ENCODE results near the gene TUBA4B.
A peak's percentile ranks its signal among the peaks of the same experiment; 100 is the strongest.
"Not testable (repeated sequence)": the region's sequence is repeated elsewhere in the genome, so short reads cannot be mapped to it uniquely, and the experiment has no call there.

Gene TUBA4B

DNA sequence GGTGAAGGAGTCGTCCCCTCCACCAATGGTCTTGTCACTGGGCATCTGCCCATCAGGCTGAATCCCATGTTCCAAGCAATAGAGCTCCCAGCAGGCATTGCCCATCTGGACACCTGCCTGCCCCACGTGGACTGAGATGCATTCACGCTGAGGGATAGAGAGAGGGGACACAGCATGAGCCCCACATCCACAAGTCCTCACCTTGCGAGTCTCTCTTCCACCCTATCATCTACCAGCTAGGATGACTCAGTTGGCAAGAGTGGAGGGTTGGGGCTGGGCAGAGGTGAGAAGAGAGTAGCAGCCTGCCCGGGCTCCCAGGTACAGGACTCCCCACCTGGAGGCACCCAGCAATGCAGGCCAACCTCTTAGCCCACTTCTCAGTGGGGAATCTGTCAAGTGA lies 959 bp upstream of the TUBA4B start:
- H3K9me3 Mint-ChIP-seq: no peaks in the 10 kb centered on the region
- no peaks in the 10 kb centered on the region for H3K27me3 Mint-ChIP-seq
- H3K4me1 Mint-ChIP-seq: peaks cover 78% of the 10 kb centered on the region
- peak overlapping the region in 1 of 2 donors; percentile 8 for H3K27ac Mint-ChIP-seq
- ATAC-seq: peak; percentile 3
- H3K4me3 Mint-ChIP-seq: peak overlapping the region; percentile 71 to 84
- DNase-seq: peak; percentile 27 to 52

DNA sequence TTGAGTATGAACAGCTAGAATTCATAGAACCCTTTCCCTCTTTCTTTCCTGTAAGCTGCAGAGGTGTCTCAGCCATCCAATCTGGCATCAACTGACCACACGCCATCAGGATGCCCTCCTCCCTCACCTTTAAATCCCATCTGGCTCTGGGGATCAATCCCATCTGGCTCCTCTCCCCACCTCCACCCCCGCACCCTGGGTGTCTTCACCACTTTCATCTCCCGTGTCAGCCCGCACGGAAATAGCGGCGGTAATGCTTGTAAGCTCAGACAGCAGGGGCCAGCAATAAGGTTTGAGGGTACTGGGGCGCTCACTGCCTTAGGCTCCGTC lies 508 bp upstream of the TUBA4B start:
- Mint-ChIP-seq H3K27me3 (no peaks in the 10 kb centered on the region), H3K4me1 (peaks cover 73% of the 10 kb centered on the region), H3K27ac (peak overlapping the region; percentile 95 to 97), H3K9me3 (no peaks in the 10 kb centered on the region), H3K4me3 (peak overlapping the region; percentile 71 to 84)
- DNase-seq (no peak), ATAC-seq (peak; percentile 0)

DNA sequence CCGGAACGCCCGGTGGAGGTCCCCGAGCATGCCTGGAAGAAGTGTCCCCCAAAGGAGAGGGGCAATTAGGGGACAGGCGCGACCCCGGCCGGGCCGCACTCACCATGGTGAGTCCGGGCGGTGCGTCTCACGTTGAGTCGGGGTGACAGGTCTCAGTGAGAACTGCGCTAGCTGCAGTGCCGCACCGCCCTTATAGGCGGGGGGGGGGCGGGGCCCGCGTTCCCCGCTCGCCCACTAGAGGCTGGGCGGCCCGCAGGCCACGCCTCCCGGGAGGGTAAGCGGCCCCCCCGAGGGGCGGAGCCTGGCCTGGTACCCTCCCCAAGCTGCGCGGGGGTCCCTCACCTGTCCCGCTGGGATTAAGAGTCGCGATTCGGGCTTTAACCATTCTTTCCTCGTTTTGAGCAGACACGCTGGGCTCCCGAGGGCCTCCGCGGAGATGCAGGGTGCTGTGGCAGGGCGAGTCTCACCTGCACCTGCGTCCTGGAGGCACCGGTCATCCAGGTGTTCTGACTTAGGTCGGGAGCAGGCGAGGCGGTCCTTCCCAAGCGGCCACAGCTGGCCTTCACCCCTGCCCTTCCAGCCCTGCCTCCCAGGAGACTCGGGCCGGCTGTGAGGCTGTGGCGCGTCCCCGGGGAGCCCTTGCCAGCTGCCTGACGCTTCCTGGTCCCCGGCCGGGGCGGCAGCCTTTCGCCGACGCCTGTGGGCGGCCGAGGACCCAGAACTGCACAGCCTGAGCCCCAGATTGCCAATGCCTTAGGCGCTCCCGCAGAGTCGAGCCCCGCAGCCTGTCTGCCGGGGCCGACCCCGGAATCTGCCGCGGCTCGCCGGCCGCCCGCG lies 928 bp downstream of the TUBA4B start, which contains the start of gene TUBA4A:
Gene TUBA4A, minus strand, starts transcription at position 166 of the 837 bp plus-strand sequence. Its CDS starts 60 bp downstream, at position 106.
- H3K9me3 Mint-ChIP-seq: no peaks in the 10 kb centered on the region
- H3K27me3 Mint-ChIP-seq: no peaks in the 10 kb centered on the region
- peak within 1 kb of the TSS; percentile 95 to 97 for H3K27ac Mint-ChIP-seq
- ATAC-seq (peak; percentile 80), DNase-seq (peak; percentile 89 to 90)
- H3K4me1 Mint-ChIP-seq: peaks cover 59% of the 10 kb centered on the region
- peak within 1 kb of the TSS; percentile 71 to 84 for H3K4me3 Mint-ChIP-seq

DNA sequence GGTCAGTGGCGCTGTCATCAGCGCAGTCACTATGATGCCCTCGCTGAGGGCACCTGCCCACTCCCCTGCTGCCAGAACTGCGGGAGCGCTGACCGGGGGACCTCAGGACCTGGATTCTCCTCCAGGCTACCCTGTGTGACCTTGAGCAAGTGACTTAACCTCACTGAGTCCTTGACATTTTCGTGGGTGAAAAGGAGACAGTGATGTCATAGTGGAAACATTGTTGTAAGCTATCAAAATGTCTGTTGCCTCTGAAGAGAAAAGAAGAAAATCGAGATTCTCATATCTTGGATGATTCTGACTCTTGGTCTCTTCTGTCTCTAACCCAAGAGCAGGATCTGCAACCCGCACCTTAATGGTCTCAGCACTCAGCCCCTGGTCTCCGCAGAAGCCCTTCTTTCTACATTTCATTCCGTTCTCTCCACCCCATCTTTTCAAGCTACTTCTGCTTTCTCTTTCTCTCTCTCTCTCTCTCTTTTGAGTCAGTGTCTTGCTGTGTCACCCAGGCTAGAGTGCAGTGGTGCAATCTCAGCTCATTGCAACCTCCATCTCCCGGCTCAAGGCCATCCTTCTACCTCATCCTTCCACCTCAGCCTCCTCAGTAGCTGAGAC lies 1.7 kb downstream of the TUBA4B start:
- ATAC-seq (peak; percentile 56), DNase-seq (peak in 1 of 2 donors; percentile 57)
- Mint-ChIP-seq H3K4me1 (peaks cover 52% of the 10 kb centered on the region), H3K27ac (peak overlapping the region; percentile 93 to 95), H3K4me3 (peak overlapping the region; percentile 71 to 84), H3K9me3 (no peaks in the 10 kb centered on the region), H3K27me3 (no peaks in the 10 kb centered on the region)

DNA sequence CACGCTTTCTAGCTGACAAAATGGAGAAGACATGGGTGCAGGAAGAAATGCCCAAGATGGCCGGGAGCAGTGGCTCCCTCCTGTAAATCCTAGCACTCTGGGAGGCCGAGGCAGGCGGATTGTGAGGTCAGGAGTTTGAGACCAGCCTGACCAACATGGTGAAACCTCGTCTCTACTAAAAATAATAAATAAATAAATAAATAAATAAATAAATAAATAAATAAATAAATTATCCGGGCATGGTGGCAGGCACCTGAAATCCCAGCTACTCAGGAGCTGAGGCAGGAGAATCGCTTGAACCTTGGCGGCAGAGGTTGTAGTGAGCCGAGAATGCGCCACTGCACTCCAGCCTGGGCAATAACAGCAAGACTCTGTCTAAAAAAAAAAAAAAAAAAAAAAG lies 5.9 kb downstream of the TUBA4B start:
- not testable (repeated sequence) for H3K27ac Mint-ChIP-seq

DNA sequence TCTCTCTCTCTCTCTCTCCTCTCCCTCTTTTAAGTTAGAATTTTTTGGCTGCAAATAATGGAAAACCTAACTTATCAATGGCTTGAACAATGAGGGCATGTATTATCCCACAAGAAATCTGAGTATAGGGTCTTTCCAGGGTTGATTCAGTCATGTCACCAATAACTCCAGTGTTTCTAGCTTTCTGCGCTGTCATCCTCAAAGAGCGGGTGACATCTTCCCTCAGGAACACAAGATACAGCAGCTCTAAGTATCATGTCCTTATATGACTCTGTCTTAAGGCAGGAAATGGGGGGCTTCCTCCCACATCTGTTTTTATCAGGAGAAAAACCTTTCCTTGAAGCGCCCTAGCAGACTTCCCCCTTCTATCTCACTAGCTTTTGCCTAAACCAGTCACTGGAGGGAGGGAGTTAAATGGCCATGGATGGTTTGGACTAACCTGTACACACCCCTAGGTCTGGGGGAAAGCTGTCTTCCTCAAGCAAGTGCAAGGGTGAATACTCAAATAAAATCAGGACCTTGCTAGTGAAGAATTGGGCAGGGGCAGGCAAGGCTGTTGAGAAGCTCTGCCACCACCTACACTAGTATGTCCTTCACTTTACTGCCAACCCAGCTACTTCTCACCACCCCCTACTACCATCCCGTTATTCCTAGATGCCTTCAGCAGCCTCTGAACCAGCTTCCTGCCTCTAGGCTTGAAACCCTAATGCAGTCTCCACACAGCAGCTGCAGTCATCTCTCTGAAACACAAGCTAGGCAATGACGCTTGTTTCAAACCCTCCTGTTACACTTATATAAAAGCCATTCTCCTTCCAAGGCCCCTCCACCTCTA lies 8.2 kb downstream of the TUBA4B start:
- Mint-ChIP-seq H3K4me3 (no peak overlapping the region), H3K4me1 (peaks cover 21% of the 10 kb centered on the region), H3K9me3 (no peaks in the 10 kb centered on the region), H3K27me3 (no peaks in the 10 kb centered on the region), H3K27ac (peak overlapping the region in 1 of 2 donors; percentile 64)
- ATAC-seq (peak; percentile 43), DNase-seq (no peak)

More for the DNA sequence above, 5.9 kb downstream of the TUBA4B start:
- H3K27me3 Mint-ChIP-seq, ATAC-seq, H3K9me3 Mint-ChIP-seq, DNase-seq, H3K4me3 Mint-ChIP-seq: not testable (repeated sequence)
- H3K4me1 Mint-ChIP-seq: peaks cover 37% of the 10 kb centered on the region

DNA sequence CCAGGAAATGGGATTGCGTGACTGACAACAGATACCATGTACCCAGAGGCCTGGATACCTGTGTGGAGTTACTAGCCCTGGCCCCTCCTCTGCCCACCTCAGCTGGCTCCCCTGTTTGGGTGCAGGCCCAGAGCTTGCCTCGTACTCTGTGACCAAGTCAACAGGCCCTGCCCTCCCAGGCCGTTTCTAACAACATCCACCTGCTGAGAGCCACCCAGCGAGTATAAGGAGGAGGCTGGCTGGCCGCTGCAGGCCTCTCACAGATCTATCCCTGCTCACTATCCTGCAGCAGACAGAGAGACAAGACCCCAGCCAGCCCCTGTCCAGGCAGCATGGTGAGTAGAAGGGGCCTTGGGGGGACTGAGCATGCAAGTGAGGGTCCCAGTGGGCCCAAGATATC lies 13.2 kb downstream of the TUBA4B start:
- Mint-ChIP-seq H3K27ac (peak overlapping the region in 1 of 2 donors; percentile 22), H3K27me3 (no peaks in the 10 kb centered on the region), H3K4me3 (no peak overlapping the region), H3K4me1 (peaks cover 8% of the 10 kb centered on the region), H3K9me3 (no peaks in the 10 kb centered on the region)
- no peak for DNase-seq
- no peak for ATAC-seq

DNA sequence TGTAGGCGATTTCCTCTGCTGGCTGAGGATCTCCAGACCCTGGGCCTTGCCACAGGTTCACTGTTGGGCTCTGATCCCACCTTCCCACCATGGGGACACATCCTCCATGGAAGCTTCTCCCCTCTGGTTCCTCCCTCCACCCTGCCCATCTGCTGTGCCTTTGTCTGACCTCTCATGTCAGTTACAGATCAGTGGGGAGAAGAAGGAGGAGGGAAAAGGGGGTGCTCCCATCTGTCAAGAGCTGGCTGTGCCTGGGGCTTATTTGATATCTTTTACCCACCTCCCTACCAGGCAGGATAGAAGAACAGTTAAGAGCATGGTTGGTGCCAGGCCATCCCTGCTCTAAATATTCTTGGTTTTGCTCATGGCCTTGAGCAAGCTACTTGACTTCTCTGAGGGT lies 13.8 kb downstream of the TUBA4B start:
- no peak for ATAC-seq
- no peak for DNase-seq

DNA sequence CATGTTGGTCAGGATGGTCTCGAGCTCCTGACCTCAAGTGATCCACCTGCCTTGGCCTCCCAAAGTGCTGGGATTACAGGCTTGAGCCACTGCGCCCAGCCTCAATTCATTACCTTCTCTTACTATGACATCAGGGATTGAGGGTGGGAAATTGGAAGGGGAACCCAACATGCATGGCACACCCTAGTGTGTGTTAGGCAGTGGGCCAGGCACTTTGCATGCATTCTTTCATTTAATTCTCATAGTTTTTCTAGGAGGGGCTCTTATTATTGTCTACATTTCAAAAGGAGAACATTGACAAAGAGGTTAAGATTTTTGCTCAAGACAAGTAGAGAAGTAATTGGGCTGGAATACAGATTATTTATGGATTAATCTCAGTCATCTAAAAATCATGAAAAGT lies 15.3 kb downstream of the TUBA4B start:
- Mint-ChIP-seq H3K27me3 (no peaks in the 10 kb centered on the region), H3K9me3 (no peaks in the 10 kb centered on the region), H3K4me1 (no peaks in the 10 kb centered on the region)

More for the DNA sequence above, 13.8 kb downstream of the TUBA4B start:
- Mint-ChIP-seq H3K27me3 (no peaks in the 10 kb centered on the region), H3K4me1 (peaks cover 2% of the 10 kb centered on the region), H3K4me3 (no peak overlapping the region), H3K27ac (no peak overlapping the region), H3K9me3 (no peaks in the 10 kb centered on the region)

DNA sequence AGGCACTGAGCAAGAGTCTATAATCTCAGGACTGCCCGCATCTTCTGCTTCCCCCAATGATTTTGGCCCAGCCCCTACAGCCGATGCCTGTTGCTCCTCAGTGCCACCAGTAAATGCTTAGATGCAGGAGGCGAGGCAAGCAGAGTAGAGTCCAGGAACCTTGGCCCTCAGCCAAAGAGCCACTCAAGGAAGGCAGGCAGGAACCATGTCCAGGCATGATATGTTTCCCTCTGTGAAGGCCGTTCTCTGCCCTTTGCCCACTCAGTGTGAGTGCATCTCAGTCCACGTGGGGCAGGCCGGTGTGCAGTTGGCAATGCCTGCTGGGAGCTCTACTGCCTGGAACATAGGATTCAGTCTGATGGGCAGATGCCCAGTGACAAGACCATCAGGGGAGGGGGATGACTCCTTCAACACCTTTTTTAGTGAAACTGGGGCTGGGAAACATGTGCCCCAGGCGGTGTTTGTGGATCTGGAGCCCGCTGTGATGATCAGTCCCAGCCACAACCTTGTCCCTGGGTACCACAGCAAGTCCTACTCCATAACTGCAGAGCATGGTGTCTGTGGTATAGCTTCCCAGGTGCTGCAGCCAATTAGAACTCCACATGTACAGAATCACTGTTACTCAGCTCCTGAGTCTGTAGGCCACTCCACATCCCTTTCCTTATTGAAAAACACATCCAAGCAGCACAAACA lies 16.5 kb downstream of the TUBA4B start:
- Mint-ChIP-seq H3K4me3 (no peak overlapping the region), H3K27ac (no peak overlapping the region), H3K4me1 (peaks cover 7% of the 10 kb centered on the region), H3K27me3 (no peaks in the 10 kb centered on the region), H3K9me3 (no peaks in the 10 kb centered on the region)
- ATAC-seq (no peak), DNase-seq (no peak)

More for the DNA sequence above, 15.3 kb downstream of the TUBA4B start:
- DNase-seq (no peak), ATAC-seq (no peak)
- H3K4me3 Mint-ChIP-seq: no peak overlapping the region
- H3K27ac Mint-ChIP-seq: peak overlapping the region in 1 of 2 donors; percentile 46

DNA sequence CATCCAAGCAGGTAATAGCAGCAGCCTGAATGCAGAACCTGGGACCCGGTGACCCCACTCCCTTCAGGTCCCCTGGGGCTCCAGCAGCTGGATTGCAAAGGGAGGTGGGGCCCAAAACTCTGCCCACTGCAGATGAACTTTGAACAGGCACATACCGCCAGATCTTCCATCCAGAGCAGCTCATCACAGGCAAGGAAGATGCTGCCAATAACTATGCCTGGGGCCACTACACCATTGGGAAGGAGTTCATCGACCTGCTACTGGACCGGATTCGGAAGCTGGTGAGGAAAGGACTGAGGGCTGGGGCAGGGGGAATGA lies 17.0 kb downstream of the TUBA4B start:
- Mint-ChIP-seq H3K27me3 (no peaks in the 10 kb centered on the region), H3K9me3 (no peaks in the 10 kb centered on the region), H3K4me3 (no peak overlapping the region), H3K27ac (no peak overlapping the region), H3K4me1 (peaks cover 7% of the 10 kb centered on the region)
- ATAC-seq: no peak
- no peak for DNase-seq

DNA sequence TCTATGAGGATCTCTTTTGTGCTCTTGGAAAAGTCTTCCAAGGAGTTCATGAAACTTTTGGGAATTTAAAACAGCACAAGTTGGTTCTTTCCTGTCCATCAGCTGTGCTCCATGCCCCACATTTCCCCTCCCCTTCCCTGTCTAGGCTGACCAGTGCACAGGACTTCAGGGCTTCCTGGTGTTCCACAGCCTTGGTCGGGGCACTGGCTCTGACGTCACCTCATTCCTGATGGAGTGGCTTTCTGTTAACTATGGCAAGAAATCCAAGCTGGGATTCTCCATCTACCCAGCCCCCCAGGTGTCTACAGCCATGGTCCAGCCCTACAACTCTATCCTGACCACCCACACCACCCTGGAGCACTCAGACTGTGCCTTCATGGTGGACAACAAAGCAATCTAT lies 18.0 kb downstream of the TUBA4B start:
- no peak for ATAC-seq
- Mint-ChIP-seq H3K4me1 (peaks cover 7% of the 10 kb centered on the region), H3K27me3 (no peaks in the 10 kb centered on the region), H3K27ac (no peak overlapping the region), H3K9me3 (no peaks in the 10 kb centered on the region), H3K4me3 (no peak overlapping the region)
- DNase-seq: no peak

DNA sequence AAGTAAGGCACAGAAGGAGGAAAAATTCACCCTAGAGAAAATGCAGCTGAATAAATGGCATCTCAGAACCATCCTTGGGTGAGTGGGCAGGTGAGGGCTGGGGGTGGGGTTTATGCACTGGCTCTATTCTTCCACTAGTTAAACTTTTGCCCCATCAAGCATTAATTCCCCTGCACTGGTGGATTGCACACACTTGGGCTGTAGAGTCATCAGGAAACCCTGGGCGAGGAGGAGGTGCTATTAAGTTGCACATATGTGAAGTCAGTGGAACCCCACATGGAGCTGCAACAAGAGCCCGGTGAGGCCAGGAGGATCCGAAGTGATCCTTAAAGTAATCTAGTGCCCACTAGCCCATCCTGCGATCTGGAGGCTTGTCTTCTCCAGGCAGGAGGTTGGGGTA lies 19.3 kb downstream of the TUBA4B start:
- Mint-ChIP-seq H3K4me1 (peaks cover 11% of the 10 kb centered on the region), H3K27ac (no peak overlapping the region), H3K9me3 (no peaks in the 10 kb centered on the region), H3K27me3 (no peaks in the 10 kb centered on the region), H3K4me3 (no peak overlapping the region)
- DNase-seq: no peak
- no peak for ATAC-seq

DNA sequence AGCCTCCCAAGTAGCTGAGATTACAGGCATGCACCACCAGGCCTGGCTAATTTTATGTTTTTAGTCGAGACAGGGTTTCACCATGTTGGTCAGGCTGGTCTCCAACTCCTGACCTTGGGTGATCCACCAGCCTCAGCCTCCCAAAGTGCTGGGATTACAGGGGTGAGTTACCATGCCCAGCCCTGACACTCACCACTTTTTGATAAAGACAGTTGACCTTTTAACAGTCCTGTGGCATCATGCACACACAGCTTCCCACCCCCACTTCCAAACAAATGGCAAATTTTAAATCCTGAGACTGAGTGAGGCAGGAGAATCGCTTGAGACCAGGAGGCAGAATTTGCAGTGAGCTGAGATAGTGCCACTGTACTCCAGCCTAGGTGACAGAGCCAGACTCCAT lies 20.0 kb downstream of the TUBA4B start:
- Mint-ChIP-seq H3K27ac (no peak overlapping the region), H3K4me3 (no peak overlapping the region), H3K27me3 (no peaks in the 10 kb centered on the region), H3K4me1 (peaks cover 18% of the 10 kb centered on the region), H3K9me3 (no peaks in the 10 kb centered on the region)
- no peak for ATAC-seq
- DNase-seq: no peak

DNA sequence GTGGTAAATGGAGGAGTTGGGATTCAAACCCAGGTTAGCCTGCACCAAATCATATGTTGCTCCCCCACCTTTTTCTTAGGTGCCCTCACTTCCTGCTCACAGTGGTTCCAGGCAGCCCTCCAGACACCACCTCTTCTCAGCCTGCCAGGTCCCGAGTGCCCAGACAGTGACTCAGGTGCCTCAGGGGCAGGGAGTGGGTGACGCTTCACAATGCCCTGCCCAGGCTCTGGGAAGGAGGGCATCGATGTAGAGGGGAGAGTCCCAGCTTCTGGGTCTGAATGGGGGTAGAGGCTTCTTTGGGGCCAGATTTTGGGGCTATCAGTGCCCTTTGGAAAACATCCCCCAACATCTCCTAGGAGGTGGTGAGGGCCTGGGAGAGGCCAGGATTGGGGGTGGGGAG lies 20.9 kb downstream of the TUBA4B start:
- no peaks in the 10 kb centered on the region for H3K9me3 Mint-ChIP-seq
- peaks cover 27% of the 10 kb centered on the region for H3K4me1 Mint-ChIP-seq
- H3K4me3 Mint-ChIP-seq: no peak overlapping the region
- ATAC-seq (no peak), DNase-seq (no peak)
- H3K27ac Mint-ChIP-seq: no peak overlapping the region
- no peaks in the 10 kb centered on the region for H3K27me3 Mint-ChIP-seq

Measured in stimulated activated naive CD8-positive, alpha-beta T cell treated with anti-CD3 and anti-CD28 coated beads, Interleukin-15, amount 100 ng/mL, for 72 hours (primary cell).